GM12864 (cell line): Measurements from ENCODE around the gene ARAP2.

Source experiments
- DNase-seq: peaks from one replicate; pipeline ENCODE4 v3.0.0-alpha.2; 2011; ENCODE audit warnings: low read depth
- H3K4me3 ChIP-seq: 2 replicates; pipeline ENCODE4 v1.5.1; 2011; ENCODE audit warnings: mild to moderate bottlenecking, low read depth, low read length, control low read depth
- TF ChIP-seq, protein P1 (sequence below): IDR thresholded peaks from 2 replicates; pipeline ENCODE4 v1.5.1; 2011; ENCODE audit warnings: low read depth, mild to moderate bottlenecking, moderate library complexity, low read length, control low read depth, inconsistent platforms; ENCODE audit errors: missing control alignments

The ARAP2 gene

GRCh38 chr4:36173905-36174304, 70.4 kb downstream of the ARAP2 start:
- no peak overlapping the region for H3K4me3 ChIP-seq
- TF ChIP-seq, protein P1, sequence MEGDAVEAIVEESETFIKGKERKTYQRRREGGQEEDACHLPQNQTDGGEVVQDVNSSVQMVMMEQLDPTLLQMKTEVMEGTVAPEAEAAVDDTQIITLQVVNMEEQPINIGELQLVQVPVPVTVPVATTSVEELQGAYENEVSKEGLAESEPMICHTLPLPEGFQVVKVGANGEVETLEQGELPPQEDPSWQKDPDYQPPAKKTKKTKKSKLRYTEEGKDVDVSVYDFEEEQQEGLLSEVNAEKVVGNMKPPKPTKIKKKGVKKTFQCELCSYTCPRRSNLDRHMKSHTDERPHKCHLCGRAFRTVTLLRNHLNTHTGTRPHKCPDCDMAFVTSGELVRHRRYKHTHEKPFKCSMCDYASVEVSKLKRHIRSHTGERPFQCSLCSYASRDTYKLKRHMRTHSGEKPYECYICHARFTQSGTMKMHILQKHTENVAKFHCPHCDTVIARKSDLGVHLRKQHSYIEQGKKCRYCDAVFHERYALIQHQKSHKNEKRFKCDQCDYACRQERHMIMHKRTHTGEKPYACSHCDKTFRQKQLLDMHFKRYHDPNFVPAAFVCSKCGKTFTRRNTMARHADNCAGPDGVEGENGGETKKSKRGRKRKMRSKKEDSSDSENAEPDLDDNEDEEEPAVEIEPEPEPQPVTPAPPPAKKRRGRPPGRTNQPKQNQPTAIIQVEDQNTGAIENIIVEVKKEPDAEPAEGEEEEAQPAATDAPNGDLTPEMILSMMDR, result no peak
- DNase-seq, result no peak

DNA sequence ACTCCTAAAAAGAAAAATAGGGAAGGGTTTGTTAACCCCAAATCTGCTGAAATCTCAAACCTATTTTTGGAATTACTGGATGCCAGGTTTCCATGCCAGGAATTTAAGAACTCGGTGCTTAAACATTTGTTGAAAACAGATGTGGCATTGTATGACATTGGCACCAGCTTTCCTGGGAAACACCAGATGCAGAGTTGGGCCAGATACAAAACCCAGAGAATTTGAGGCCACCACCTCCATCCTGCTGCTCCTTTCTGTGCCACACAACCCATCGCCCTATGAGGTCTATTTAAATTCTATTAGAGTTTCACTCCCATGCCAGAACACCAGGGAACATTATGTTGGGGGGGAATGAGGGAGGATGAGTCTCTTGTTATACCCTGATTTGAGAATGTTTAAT, 71.7 kb downstream of the ARAP2 start:
- DNase-seq, result no peak
- TF ChIP-seq, protein P1, result no peak
- no peak overlapping the region for H3K4me3 ChIP-seq

GRCh38 chr4:36168127-36168878, 76.0 kb downstream of the ARAP2 start:
- no peak overlapping the region for H3K4me3 ChIP-seq
- TF ChIP-seq, protein P1, result no peak
- no peak for DNase-seq

DNA sequence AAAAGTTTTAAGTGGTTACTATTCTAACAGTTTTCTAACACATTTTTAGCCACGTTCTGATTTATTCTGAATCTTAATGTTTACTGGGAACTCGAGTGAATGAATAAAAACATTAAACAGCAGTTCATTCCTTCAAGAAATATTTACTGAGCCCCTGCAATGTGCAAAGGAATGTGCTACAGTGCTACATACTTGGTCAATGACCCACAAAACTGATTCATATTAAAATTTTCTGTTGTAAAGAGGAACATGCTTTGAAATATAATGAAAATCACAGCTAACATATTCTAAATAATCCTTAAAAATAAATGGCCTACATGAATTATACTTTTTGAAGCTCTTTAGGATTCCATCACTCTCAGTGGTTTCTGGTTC, 78.7 kb downstream of the ARAP2 start:
- TF ChIP-seq, protein P1, result no peak
- H3K4me3 ChIP-seq, result no peak overlapping the region
- DNase-seq, result no peak

DNA sequence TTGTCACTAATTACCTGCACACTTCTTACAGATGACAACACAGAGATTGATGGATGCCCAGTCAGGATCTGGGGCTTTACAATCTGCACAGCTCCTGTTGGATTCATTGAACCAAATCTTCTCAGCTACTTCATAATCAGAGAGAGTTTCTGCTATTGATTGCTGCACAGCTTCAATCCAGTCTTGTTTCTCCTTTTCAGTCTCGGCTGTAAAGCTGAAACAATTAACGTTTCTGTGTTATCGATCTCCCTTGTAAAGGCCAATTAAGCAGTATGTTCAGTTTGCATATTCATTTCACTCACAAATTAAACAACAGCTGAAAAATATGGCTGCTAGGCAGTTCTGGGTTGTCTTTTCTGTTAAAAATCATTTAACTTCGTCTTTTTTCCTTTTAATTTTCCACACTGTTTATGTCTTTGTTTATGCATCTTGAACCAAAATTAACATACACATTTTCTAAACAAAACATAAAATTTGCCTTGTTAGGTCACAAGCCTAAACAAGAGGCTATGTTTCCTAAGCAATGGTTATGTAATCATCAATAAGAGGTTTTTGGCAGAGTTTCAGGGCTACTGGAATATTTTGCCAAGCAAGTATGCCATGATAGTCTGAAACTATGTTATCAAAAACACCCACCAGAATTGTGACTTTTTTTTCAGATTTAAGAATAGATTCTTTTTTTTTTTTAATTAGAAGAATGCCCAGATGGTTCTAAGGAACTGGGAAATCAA, 79.2 kb downstream of the ARAP2 start:
- DNase-seq, result no peak
- H3K4me3 ChIP-seq, result no peak overlapping the region
- TF ChIP-seq, protein P1, result no peak

DNA sequence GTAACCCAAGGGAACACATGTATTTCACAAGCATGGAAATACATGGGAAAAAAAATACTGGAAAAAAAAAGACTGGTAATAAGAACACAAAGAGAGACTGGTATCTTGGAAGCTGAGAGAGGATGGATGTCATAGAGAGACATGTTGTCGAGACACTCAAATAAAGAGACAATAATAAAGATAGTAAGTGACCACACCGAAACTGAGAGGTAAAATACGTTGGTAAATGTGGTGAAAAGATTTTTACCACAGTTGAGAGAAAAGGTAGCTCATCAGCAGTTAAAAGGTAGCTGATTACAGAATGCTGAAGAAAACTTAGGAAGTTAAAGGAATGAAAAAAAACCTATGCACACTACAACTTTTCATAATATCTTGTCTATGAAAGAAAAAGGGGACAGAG, 81.1 kb downstream of the ARAP2 start:
- TF ChIP-seq, protein P1, result no peak
- no peak overlapping the region for H3K4me3 ChIP-seq
- DNase-seq, result no peak
